Loucy (cell line): ENCODE data around the gene TICAM2.

ENCODE experiments used
- H2AFZ ChIP-seq: fragments of 200-600 bp; sonication (generic); 2 replicates; pipeline ENCODE4 v1.6.0; 2016; ENCODE audit warnings: antibody characterized with exemption, mild to moderate bottlenecking, low read length, moderate library complexity
- H3F3A ChIP-seq: fragments of 200-600 bp; 2 replicates; pipeline ENCODE4 v1.6.0; 2016; ENCODE audit warnings: antibody characterized with exemption, low read depth, mild to moderate bottlenecking
- H3K27me3 ChIP-seq: fragments of 200-600 bp; sonication (generic); 2 replicates; pipeline ENCODE4 v1.6.1; 2014; ENCODE audit warnings: low read length, mild to moderate bottlenecking; ENCODE audit not compliant: insufficient read depth, poor library complexity, severe bottlenecking
- H3K36me3 ChIP-seq: fragments of 200-600 bp; sonication (generic); 2 replicates; pipeline ENCODE4 v1.6.1; 2016; ENCODE audit warnings: low read length; ENCODE audit not compliant: insufficient read depth
- H3K4me1 ChIP-seq: fragments of 200-600 bp; sonication (generic); 2 replicates; pipeline ENCODE4 v1.5.1; 2014; ENCODE audit warnings: low read length, mild to moderate bottlenecking; ENCODE audit not compliant: insufficient read depth, poor library complexity, severe bottlenecking
- H3K4me2 ChIP-seq: fragments of 200-600 bp; sonication (generic); 2 replicates; pipeline ENCODE4 v1.6.0; 2014; ENCODE audit warnings: antibody characterized with exemption, low read length, low read depth, mild to moderate bottlenecking; ENCODE audit not compliant: poor library complexity, severe bottlenecking
- H3K4me3 ChIP-seq: fragments of 200-600 bp; sonication (generic); 2 replicates; pipeline ENCODE4 v1.5.1; 2014; ENCODE audit warnings: low read length, mild to moderate bottlenecking, mixed read lengths; ENCODE audit not compliant: poor library complexity, severe bottlenecking
- H3K79me2 ChIP-seq: fragments of 200-600 bp; sonication (generic); 2 replicates; pipeline ENCODE4 v1.6.1; 2014; ENCODE audit warnings: low read length; ENCODE audit not compliant: insufficient read depth
- H3K9ac ChIP-seq: fragments of 200-600 bp; sonication (generic); 2 replicates; pipeline ENCODE4 v1.6.0; 2014; ENCODE audit warnings: mild to moderate bottlenecking, low read depth, low read length, moderate library complexity; ENCODE audit not compliant: poor library complexity, severe bottlenecking
- H3K9me2 ChIP-seq: fragments of 200-600 bp; sonication (generic); replicated peaks from 2 replicates; pipeline ENCODE4 v1.6.1; 2016; ENCODE audit warnings: low read depth, low read length, mixed read lengths
- H3K9me3 ChIP-seq: fragments of 200-600 bp; sonication (generic); 2 replicates; pipeline ENCODE4 v1.6.1; 2014; ENCODE audit warnings: mild to moderate bottlenecking, antibody characterized with exemption, low read length, low read depth; ENCODE audit not compliant: insufficient read depth
- H4K20me1 ChIP-seq: fragments of 200-600 bp; sonication (generic); 2 replicates; pipeline ENCODE4 v1.6.0; 2014; ENCODE audit warnings: antibody characterized with exemption, low read length, mild to moderate bottlenecking; ENCODE audit not compliant: insufficient read depth, poor library complexity, severe bottlenecking
- EZH2phosphoT487 ChIP-seq: fragments of 200-600 bp; IDR thresholded peaks from 2 replicates; pipeline ENCODE4 v1.6.1; 2018; ENCODE audit warnings: antibody characterized with exemption, mild to moderate bottlenecking, moderate library complexity, borderline replicate concordance
- TF ChIP-seq, protein P1 (sequence below): fragments of 200-600 bp; sonication (generic); conservative IDR thresholded peaks from 2 replicates; pipeline ENCODE4 v1.5.1; 2014; ENCODE audit warnings: mild to moderate bottlenecking, antibody characterized with exemption, low read length

Gene TICAM2

GRCh38 chr5:115634343-115635132 is 32.3 kb upstream of the TICAM2 start:
- no peaks in the 10 kb centered on the region for H3K9me2 ChIP-seq
- no peaks in the 10 kb centered on the region for H3F3A ChIP-seq
- TF ChIP-seq, protein P1, sequence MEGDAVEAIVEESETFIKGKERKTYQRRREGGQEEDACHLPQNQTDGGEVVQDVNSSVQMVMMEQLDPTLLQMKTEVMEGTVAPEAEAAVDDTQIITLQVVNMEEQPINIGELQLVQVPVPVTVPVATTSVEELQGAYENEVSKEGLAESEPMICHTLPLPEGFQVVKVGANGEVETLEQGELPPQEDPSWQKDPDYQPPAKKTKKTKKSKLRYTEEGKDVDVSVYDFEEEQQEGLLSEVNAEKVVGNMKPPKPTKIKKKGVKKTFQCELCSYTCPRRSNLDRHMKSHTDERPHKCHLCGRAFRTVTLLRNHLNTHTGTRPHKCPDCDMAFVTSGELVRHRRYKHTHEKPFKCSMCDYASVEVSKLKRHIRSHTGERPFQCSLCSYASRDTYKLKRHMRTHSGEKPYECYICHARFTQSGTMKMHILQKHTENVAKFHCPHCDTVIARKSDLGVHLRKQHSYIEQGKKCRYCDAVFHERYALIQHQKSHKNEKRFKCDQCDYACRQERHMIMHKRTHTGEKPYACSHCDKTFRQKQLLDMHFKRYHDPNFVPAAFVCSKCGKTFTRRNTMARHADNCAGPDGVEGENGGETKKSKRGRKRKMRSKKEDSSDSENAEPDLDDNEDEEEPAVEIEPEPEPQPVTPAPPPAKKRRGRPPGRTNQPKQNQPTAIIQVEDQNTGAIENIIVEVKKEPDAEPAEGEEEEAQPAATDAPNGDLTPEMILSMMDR, result peak; percentile 63
- no peak for TF ChIP-seq EZH2phosphoT487
- peak overlapping the region; percentile 90 for H3K9ac ChIP-seq
- no peaks in the 10 kb centered on the region for H3K27me3 ChIP-seq
- H4K20me1 ChIP-seq, result no peaks in the 10 kb centered on the region
- peak overlapping the region; percentile 98 for H3K4me2 ChIP-seq
- H3K79me2 ChIP-seq, result no peaks in the 10 kb centered on the region
- H3K4me3 ChIP-seq, result peak overlapping the region; percentile 95
- no peaks in the 10 kb centered on the region for H3K36me3 ChIP-seq
- no peaks in the 10 kb centered on the region for H3K9me3 ChIP-seq
- H2AFZ ChIP-seq, result peak overlapping the region; percentile 97
- peaks cover 5% of the 10 kb centered on the region for H3K4me1 ChIP-seq

DNA sequence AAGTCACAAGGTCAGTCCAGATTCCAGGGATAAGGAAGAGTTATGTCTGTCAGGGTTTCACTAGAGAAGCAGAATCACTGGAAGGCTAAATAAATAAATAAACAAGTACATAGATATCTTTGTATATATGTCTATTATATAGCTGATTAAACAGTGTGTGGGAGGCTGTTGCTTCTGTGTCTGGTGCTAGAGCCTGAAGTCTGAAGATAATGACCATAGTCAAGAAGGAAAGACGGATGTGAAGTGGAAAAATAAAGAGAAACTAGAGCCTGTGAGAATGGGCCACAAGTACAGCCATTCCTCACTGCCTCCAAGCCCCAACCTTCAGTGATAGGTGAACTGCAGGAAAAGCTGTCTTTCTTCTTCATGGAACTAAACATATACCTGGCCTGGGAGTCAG is 27.6 kb upstream of the TICAM2 start:
- Histone ChIP-seq H3K79me2 (peaks cover 10% of the 10 kb centered on the region), H3F3A (no peaks in the 10 kb centered on the region), H3K4me2 (no peak overlapping the region), H3K9ac (no peak overlapping the region), H2AFZ (no peak overlapping the region), H3K27me3 (no peaks in the 10 kb centered on the region), H3K9me2 (no peaks in the 10 kb centered on the region), H3K36me3 (no peaks in the 10 kb centered on the region), H3K4me1 (peaks cover 5% of the 10 kb centered on the region), H3K4me3 (no peak overlapping the region), H3K9me3 (no peaks in the 10 kb centered on the region), H4K20me1 (peaks cover 5% of the 10 kb centered on the region)
- no peak for TF ChIP-seq EZH2phosphoT487
- TF ChIP-seq, protein P1, result no peak

- no peak overlapping the region for H2AFZ ChIP-seq
- no peak overlapping the region for H3K9ac ChIP-seq
These were observed 25.1 kb upstream of the TICAM2 start for GRCh38 chr5:115627295-115627865.

More at GRCh38 chr5:115627295-115627865, 25.1 kb upstream of the TICAM2 start:
- H3K4me1 ChIP-seq, result peaks cover 9% of the 10 kb centered on the region
- no peaks in the 10 kb centered on the region for H3K9me2 ChIP-seq
- H3F3A ChIP-seq, result no peaks in the 10 kb centered on the region
- H3K27me3 ChIP-seq, result no peaks in the 10 kb centered on the region
- no peak overlapping the region for H3K4me2 ChIP-seq
- H3K79me2 ChIP-seq, result peaks cover 35% of the 10 kb centered on the region
- no peaks in the 10 kb centered on the region for H3K9me3 ChIP-seq
- no peaks in the 10 kb centered on the region for H3K36me3 ChIP-seq
- H4K20me1 ChIP-seq, result peaks cover 26% of the 10 kb centered on the region
- H3K4me3 ChIP-seq, result no peak overlapping the region
- TF ChIP-seq, protein P1, result no peak
- no peak for TF ChIP-seq EZH2phosphoT487
